ENCODE results near the gene KATNB1.
"Not testable (repeated sequence)": the region's sequence is repeated elsewhere in the genome, so short reads cannot be mapped to it uniquely, and the experiment has no call there.

The KATNB1 gene

GRCh38 chr16:57782607-57783055 lies 47.1 kb downstream of the KATNB1 start:
- H3K4me1 Mint-ChIP-seq, H3K4me3 Mint-ChIP-seq, DNase-seq, H3K27ac Mint-ChIP-seq, H3K9me3 Mint-ChIP-seq, CTCF ChIA-PET, H3K36me3 Mint-ChIP-seq, H3K27me3 Mint-ChIP-seq: not testable (repeated sequence)

- CTCF ChIA-PET = no interaction called here
- Mint-ChIP-seq H3K27ac (no peak overlapping the region), H3K36me3 (no peaks in the 10 kb centered on the region), H3K4me1 (no peaks in the 10 kb centered on the region), H3K27me3 (no peaks in the 10 kb centered on the region), H3K4me3 (no peak overlapping the region), H3K9me3 (no peaks in the 10 kb centered on the region)
- no peak for DNase-seq
Observed at GRCh38 chr16:57783116-57783515, 47.5 kb downstream of the KATNB1 start.

GRCh38 chr16:57783883-57784282 lies 48.3 kb downstream of the KATNB1 start:
- Mint-ChIP-seq H3K4me1 (no peaks in the 10 kb centered on the region), H3K27me3 (peaks cover under 1% of the 10 kb centered on the region), H3K36me3 (no peaks in the 10 kb centered on the region), H3K4me3 (no peak overlapping the region), H3K27ac (no peak overlapping the region), H3K9me3 (no peaks in the 10 kb centered on the region)
- CTCF ChIA-PET = interaction anchor here (1.5 kb wide), 1 partner anchor 11 kb away, joined by 4 read pairs; no protein-coding TSS in a partner anchor
- no peak for DNase-seq

- DNase-seq = no peak
- CTCF ChIA-PET = interaction anchor here (0.8 to 1.5 kb wide), 2 partner anchors 10 to 208 kb away, joined by 3 to 4 read pairs; no protein-coding TSS in a partner anchor
Observed at GRCh38 chr16:57784334-57784733, 48.8 kb downstream of the KATNB1 start.

GRCh38 chr16:57785385-57785784 lies 49.8 kb downstream of the KATNB1 start:
- DNase-seq = no peak
- Mint-ChIP-seq H3K27me3 (peaks cover 4% of the 10 kb centered on the region), H3K36me3 (no peaks in the 10 kb centered on the region), H3K27ac (no peak overlapping the region), H3K4me1 (no peaks in the 10 kb centered on the region), H3K9me3 (no peaks in the 10 kb centered on the region), H3K4me3 (no peak overlapping the region)
- CTCF ChIA-PET = interaction anchor here (1.5 kb wide), 1 partner anchor 9 kb away, joined by 4 read pairs; no protein-coding TSS in a partner anchor

More at GRCh38 chr16:57784334-57784733, 48.8 kb downstream of the KATNB1 start:
- H3K4me3 Mint-ChIP-seq = no peak overlapping the region
- H3K9me3 Mint-ChIP-seq = no peaks in the 10 kb centered on the region
- H3K4me1 Mint-ChIP-seq = no peaks in the 10 kb centered on the region
- no peaks in the 10 kb centered on the region for H3K36me3 Mint-ChIP-seq
- no peak overlapping the region for H3K27ac Mint-ChIP-seq
- H3K27me3 Mint-ChIP-seq = peaks cover 4% of the 10 kb centered on the region

- peaks cover 7% of the 10 kb centered on the region for H3K27me3 Mint-ChIP-seq
- no peak overlapping the region for H3K4me3 Mint-ChIP-seq
- H3K9me3 Mint-ChIP-seq = no peaks in the 10 kb centered on the region
- CTCF ChIA-PET = no interaction called here
- no peak for DNase-seq
- no peaks in the 10 kb centered on the region for H3K4me1 Mint-ChIP-seq
- H3K36me3 Mint-ChIP-seq = no peaks in the 10 kb centered on the region
- no peak overlapping the region for H3K27ac Mint-ChIP-seq
Observed at GRCh38 chr16:57785924-57786323, 50.4 kb downstream of the KATNB1 start.

- Mint-ChIP-seq H3K9me3 (no peaks in the 10 kb centered on the region), H3K36me3 (no peaks in the 10 kb centered on the region), H3K4me3 (no peak overlapping the region), H3K27ac (no peak overlapping the region), H3K4me1 (no peaks in the 10 kb centered on the region), H3K27me3 (peaks cover 13% of the 10 kb centered on the region)
- CTCF ChIA-PET = interaction anchor here (1.3 to 1.5 kb wide), 2 partner anchors 13 to 29 kb away, joined by 3 read pairs; no protein-coding TSS in a partner anchor
- no peak for DNase-seq
Observed at GRCh38 chr16:57786632-57787518, 51.3 kb downstream of the KATNB1 start.

- Mint-ChIP-seq H3K4me3 (no peak overlapping the region), H3K36me3 (no peaks in the 10 kb centered on the region), H3K27ac (no peak overlapping the region), H3K27me3 (peaks cover 15% of the 10 kb centered on the region), H3K4me1 (no peaks in the 10 kb centered on the region), H3K9me3 (no peaks in the 10 kb centered on the region)
- CTCF ChIA-PET = interaction anchor here (1.3 to 1.5 kb wide), 2 partner anchors 12 to 29 kb away, joined by 3 read pairs; no protein-coding TSS in a partner anchor
- no peak for DNase-seq
Observed at GRCh38 chr16:57787519-57787905, 51.9 kb downstream of the KATNB1 start.

GRCh38 chr16:57788252-57788841 lies 52.8 kb downstream of the KATNB1 start:
- Mint-ChIP-seq H3K4me1 (no peaks in the 10 kb centered on the region), H3K4me3 (no peak overlapping the region), H3K36me3 (no peaks in the 10 kb centered on the region), H3K9me3 (no peaks in the 10 kb centered on the region), H3K27ac (no peak overlapping the region), H3K27me3 (peaks cover 19% of the 10 kb centered on the region)
- no peak for DNase-seq
- CTCF ChIA-PET = interaction anchor here (1.3 to 1.5 kb wide), 2 partner anchors 11 to 30 kb away, joined by 3 read pairs; no protein-coding TSS in a partner anchor

- no peaks in the 10 kb centered on the region for H3K36me3 Mint-ChIP-seq
Observed at GRCh38 chr16:57788951-57789350, 53.4 kb downstream of the KATNB1 start.

GRCh38 chr16:57791195-57791892 lies 55.8 kb downstream of the KATNB1 start:
- no peaks in the 10 kb centered on the region for H3K36me3 Mint-ChIP-seq
- CTCF ChIA-PET = no interaction called here
- H3K27me3 Mint-ChIP-seq = peaks cover 25% of the 10 kb centered on the region
- no peaks in the 10 kb centered on the region for H3K9me3 Mint-ChIP-seq
- no peak for DNase-seq
- no peak overlapping the region for H3K27ac Mint-ChIP-seq
- no peaks in the 10 kb centered on the region for H3K4me1 Mint-ChIP-seq
- H3K4me3 Mint-ChIP-seq = no peak overlapping the region

More at GRCh38 chr16:57788951-57789350, 53.4 kb downstream of the KATNB1 start:
- Mint-ChIP-seq H3K27me3 (peaks cover 19% of the 10 kb centered on the region), H3K9me3 (no peaks in the 10 kb centered on the region), H3K27ac (no peak overlapping the region), H3K4me1 (no peaks in the 10 kb centered on the region), H3K4me3 (no peak overlapping the region)
- DNase-seq = no peak
- CTCF ChIA-PET = no interaction called here

GRCh38 chr16:57791893-57792461 lies 56.4 kb downstream of the KATNB1 start:
- Mint-ChIP-seq H3K4me3 (no peak overlapping the region), H3K27me3 (peaks cover 27% of the 10 kb centered on the region), H3K36me3 (no peaks in the 10 kb centered on the region), H3K9me3 (no peaks in the 10 kb centered on the region), H3K27ac (no peak overlapping the region), H3K4me1 (no peaks in the 10 kb centered on the region)
- CTCF ChIA-PET = interaction anchor here (0.6 to 1.8 kb wide), 2 partner anchors 72 to 216 kb away, joined by 4 to 5 read pairs; no protein-coding TSS in a partner anchor
- DNase-seq = no peak

GRCh38 chr16:57794849-57795430 lies 59.4 kb downstream of the KATNB1 start:
- no peak overlapping the region for H3K27ac Mint-ChIP-seq
- no peak overlapping the region for H3K4me3 Mint-ChIP-seq
- CTCF ChIA-PET = interaction anchor here (0.6 to 2.5 kb wide), 8 partner anchors 10 to 218 kb away, joined by 3 to 13 read pairs (median 3); no protein-coding TSS in a partner anchor
- DNase-seq = no peak
- H3K9me3 Mint-ChIP-seq = no peaks in the 10 kb centered on the region
- peaks cover 13% of the 10 kb centered on the region for H3K4me1 Mint-ChIP-seq
- peaks cover 53% of the 10 kb centered on the region for H3K27me3 Mint-ChIP-seq
- no peaks in the 10 kb centered on the region for H3K36me3 Mint-ChIP-seq

All from activated naive CD4-positive, alpha-beta T cell treated with anti-CD3 and anti-CD28 coated beads, Interleukin-2, amount 10 ng/mL, durations not matched to agents 7 days and 5 days (primary cell).